ENCODE measurements around the gene SLC35F6. TPM values are rescaled to one million over a fixed set of nuclear protein-coding genes. Genes with fewer than 3 reads are reported as not detected.
"Not testable (repeated sequence)": the region's sequence is repeated elsewhere in the genome, so short reads cannot be mapped to it uniquely, and the experiment has no call there.

The SLC35F6 gene
- total RNA-seq, 1 experiment from 2014 or later = 110 TPM

GRCh38 chr2:26769089-26769761 lies 5.1 kb downstream of the SLC35F6 start:
- in situ Hi-C loops (cut with HindIII; ENCODE audit: low pct_unique_long_range_greater_than_20kb, low sequenced_read_pairs) = no loop called here
- no peak for DNase-seq (ENCODE audit: low read depth, low spot score)

DNA sequence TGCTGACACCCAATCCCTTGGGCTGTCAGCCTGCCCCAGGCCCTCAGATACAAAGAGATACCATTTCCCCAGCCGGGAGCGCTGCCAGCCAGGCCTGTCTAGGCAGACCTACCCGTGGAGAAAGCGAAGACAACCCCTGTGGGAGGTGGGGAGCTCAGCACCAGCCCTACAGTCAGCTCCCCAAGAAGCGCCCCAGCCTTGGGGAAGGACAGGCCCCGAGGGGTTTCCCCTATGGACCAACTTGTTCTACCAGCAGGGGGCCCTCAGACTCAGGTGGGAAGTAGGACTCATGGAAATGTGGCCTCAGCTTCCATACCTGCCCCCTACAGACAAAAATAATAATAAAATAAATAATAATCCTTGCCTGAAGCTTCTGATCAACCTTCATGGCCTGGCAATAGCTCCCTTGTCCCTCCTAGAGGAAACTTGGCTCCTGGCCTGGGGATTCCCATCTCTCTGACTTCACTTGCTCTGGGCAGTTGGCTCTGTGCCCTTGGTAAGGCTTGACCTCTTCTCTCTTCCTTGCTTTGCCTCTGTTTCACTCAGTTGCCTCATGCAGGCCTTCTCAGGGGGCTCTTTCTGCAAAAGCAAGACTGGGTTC lies 7.0 kb downstream of the SLC35F6 start:
- DNase-seq (ENCODE audit: low read depth, low spot score) = peak; percentile 75
- in situ Hi-C loops (cut with HindIII; ENCODE audit: low pct_unique_long_range_greater_than_20kb, low sequenced_read_pairs) = no loop called here

GRCh38 chr2:26772064-26773001 lies 8.2 kb downstream of the SLC35F6 start:
- no peak for DNase-seq (ENCODE audit: low read depth, low spot score)
- in situ Hi-C loops (cut with HindIII; ENCODE audit: low pct_unique_long_range_greater_than_20kb, low sequenced_read_pairs) = no loop called here

- in situ Hi-C loops (cut with HindIII; ENCODE audit: low pct_unique_long_range_greater_than_20kb, low sequenced_read_pairs) = no loop called here
- no peak for DNase-seq (ENCODE audit: low read depth, low spot score)
Measured at GRCh38 chr2:26776195-26776800, 12.2 kb downstream of the SLC35F6 start.

- DNase-seq (ENCODE audit: low read depth, low spot score) = no peak
- in situ Hi-C loops (cut with HindIII; ENCODE audit: low pct_unique_long_range_greater_than_20kb, low sequenced_read_pairs) = no loop called here
Measured at GRCh38 chr2:26778098-26778497, 14.0 kb downstream of the SLC35F6 start.

DNA sequence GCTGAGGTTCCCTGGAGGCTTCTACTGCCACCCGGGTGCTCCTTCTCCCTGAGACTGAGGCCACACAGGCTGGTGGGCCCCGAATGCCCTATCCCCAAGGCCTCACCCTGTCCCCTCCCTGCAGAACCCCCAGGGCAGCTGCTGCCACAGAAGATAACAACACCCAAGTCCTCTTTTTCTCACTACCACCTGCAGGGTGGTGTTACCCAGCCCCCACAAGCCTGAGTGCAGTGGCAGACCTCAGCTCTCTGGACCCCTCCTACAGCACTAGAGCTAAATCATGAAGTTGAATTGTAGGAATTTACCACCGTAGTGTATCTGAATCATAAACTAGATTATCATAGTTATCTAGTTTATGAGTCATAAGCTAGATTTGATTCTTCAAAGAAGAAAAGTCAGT lies 14.4 kb downstream of the SLC35F6 start:
- DNase-seq (ENCODE audit: low read depth, low spot score) = no peak
- in situ Hi-C loops (cut with HindIII; ENCODE audit: low pct_unique_long_range_greater_than_20kb, low sequenced_read_pairs) = no loop called here

- in situ Hi-C loops (cut with HindIII; ENCODE audit: low pct_unique_long_range_greater_than_20kb, low sequenced_read_pairs) = no loop called here
- no peak for DNase-seq (ENCODE audit: low read depth, low spot score)
Measured at GRCh38 chr2:26780203-26780760, 16.2 kb downstream of the SLC35F6 start.

- DNase-seq (ENCODE audit: low read depth, low spot score) = no peak
- in situ Hi-C loops (cut with HindIII; ENCODE audit: low pct_unique_long_range_greater_than_20kb, low sequenced_read_pairs) = no loop called here
Measured at GRCh38 chr2:26782876-26783704, 19.0 kb downstream of the SLC35F6 start.

GRCh38 chr2:26784570-26785234 lies 20.6 kb downstream of the SLC35F6 start:
- DNase-seq (ENCODE audit: low read depth, low spot score) = no peak
- in situ Hi-C loops (cut with HindIII; ENCODE audit: low pct_unique_long_range_greater_than_20kb, low sequenced_read_pairs) = no loop called here

DNA sequence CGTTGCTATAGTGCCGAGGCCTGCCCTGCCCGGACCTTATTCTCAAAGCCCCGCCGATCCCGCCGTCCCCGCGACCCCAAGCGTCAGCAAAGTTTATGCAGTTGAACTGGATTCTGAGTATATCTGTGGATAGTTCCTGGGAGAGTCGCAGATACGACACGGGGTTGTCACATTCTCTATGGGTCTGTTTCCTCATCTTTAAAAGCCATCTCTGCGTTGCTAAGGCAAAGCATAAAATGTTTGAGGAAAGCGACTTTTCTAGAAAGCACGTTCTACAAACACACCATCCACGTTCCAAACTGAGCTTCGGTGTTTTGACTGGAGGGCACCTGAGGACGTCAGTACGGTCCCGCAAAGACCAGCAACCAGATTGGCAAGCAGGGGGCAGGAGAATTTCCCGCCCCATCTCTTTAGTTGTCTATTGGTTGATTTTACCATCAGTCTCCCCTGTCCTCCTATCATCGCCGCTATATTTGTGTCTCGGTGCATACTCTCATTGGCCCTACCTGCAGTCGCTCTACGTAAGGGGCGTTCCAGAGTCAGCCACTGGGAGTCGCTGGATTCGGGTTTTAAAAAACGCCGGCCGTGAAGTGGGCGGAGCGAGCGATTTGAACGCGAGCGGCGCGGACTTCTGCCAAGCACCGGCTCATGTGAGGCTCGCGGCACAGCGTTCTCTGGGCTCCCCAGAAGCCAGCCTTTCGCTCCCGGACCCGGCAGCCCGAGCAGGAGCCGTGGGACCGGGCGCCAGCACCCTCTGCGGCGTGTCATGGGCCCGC lies 21.5 kb downstream of the SLC35F6 start, which contains the start of gene CENPA:
Gene CENPA (plus strand): TSS at position 626 of the 776 bp plus-strand sequence. CDS start 141 bp downstream, at position 767.
- peak; percentile 100 for DNase-seq (ENCODE audit: low read depth, low spot score)
- in situ Hi-C loops (cut with HindIII; ENCODE audit: low pct_unique_long_range_greater_than_20kb, low sequenced_read_pairs) = no loop called here

GRCh38 chr2:26786207-26787028 lies 22.3 kb downstream of the SLC35F6 start:
- in situ Hi-C loops (cut with HindIII; ENCODE audit: low pct_unique_long_range_greater_than_20kb, low sequenced_read_pairs) = no loop called here

DNA sequence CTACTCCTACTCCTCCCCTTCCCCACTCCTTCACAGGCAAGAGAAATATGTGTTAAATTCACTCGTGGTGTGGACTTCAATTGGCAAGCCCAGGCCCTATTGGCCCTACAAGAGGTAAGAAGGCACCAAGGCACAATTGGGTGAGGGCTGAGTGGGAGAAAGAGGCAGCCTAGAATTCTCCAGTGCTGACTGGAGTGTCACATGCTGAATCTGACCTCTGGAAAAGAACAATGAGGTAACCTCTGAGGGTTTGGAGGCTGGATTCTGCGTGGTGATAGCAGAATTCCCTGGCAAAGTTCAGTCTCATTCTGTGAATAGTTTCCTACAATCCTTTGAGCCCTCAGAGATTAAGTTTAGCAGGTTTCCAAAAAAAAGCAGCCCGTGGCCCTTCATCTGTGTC lies 28.6 kb downstream of the SLC35F6 start:
- in situ Hi-C loops (cut with HindIII; ENCODE audit: low pct_unique_long_range_greater_than_20kb, low sequenced_read_pairs) = no loop called here
- DNase-seq (ENCODE audit: low read depth, low spot score) = peak; percentile 32

More at GRCh38 chr2:26786207-26787028, 22.3 kb downstream of the SLC35F6 start:
- peak; percentile 19 for DNase-seq (ENCODE audit: low read depth, low spot score)

- in situ Hi-C loops (cut with HindIII; ENCODE audit: low pct_unique_long_range_greater_than_20kb, low sequenced_read_pairs) = no loop called here
- DNase-seq (ENCODE audit: low read depth, low spot score) = no peak
Measured at GRCh38 chr2:26793518-26793917, 29.4 kb downstream of the SLC35F6 start.

GRCh38 chr2:26795135-26795534 lies 31.1 kb downstream of the SLC35F6 start:
- DNase-seq (ENCODE audit: low read depth, low spot score); in situ Hi-C loops (cut with HindIII; ENCODE audit: low pct_unique_long_range_greater_than_20kb, low sequenced_read_pairs): not testable (repeated sequence)

- DNase-seq (ENCODE audit: low read depth, low spot score) = no peak
- in situ Hi-C loops (cut with HindIII; ENCODE audit: low pct_unique_long_range_greater_than_20kb, low sequenced_read_pairs) = no loop called here
Measured at GRCh38 chr2:26801328-26801727, 37.2 kb downstream of the SLC35F6 start.

All from SK-MEL-5 (cell line).